HL-60 (cell line): ENCODE results near the gene GPALPP1.

Experiments used
- TF ChIP-seq, protein P1 (sequence below): IDR thresholded peaks from one replicate; pipeline ENCODE4 v1.5.1; 2011; ENCODE audit warnings: low read length, control low read depth, inconsistent platforms; ENCODE audit not compliant: insufficient read depth
- TF ChIP-seq, protein P2 (sequence below): IDR thresholded peaks from 2 replicates; pipeline ENCODE4 v1.6.1; 2012; ENCODE audit warnings: low read depth; ENCODE audit not compliant: insufficient replicate concordance

DNA sequence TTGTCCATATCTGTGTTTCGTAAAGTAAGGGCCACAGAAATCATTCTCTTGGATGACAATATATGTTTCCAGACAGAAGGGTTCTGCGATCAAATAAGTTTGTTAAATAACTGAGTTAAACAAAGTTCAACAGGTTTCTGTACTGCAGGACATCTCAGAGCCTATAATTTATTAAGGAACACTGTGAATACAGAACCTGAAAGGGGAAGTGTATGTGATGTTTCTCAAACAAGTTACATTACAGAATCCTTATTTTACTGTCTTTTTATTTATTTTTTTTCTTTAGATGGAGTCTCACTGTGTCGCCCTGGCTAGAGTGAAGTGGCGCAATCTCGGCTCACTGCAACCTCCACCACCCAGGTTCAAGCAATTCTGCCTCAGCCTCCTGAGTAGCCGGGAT lies 75.6 kb downstream of the GPALPP1 start:
- TF ChIP-seq, protein P1, sequence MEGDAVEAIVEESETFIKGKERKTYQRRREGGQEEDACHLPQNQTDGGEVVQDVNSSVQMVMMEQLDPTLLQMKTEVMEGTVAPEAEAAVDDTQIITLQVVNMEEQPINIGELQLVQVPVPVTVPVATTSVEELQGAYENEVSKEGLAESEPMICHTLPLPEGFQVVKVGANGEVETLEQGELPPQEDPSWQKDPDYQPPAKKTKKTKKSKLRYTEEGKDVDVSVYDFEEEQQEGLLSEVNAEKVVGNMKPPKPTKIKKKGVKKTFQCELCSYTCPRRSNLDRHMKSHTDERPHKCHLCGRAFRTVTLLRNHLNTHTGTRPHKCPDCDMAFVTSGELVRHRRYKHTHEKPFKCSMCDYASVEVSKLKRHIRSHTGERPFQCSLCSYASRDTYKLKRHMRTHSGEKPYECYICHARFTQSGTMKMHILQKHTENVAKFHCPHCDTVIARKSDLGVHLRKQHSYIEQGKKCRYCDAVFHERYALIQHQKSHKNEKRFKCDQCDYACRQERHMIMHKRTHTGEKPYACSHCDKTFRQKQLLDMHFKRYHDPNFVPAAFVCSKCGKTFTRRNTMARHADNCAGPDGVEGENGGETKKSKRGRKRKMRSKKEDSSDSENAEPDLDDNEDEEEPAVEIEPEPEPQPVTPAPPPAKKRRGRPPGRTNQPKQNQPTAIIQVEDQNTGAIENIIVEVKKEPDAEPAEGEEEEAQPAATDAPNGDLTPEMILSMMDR: no peak
- TF ChIP-seq, protein P2, sequence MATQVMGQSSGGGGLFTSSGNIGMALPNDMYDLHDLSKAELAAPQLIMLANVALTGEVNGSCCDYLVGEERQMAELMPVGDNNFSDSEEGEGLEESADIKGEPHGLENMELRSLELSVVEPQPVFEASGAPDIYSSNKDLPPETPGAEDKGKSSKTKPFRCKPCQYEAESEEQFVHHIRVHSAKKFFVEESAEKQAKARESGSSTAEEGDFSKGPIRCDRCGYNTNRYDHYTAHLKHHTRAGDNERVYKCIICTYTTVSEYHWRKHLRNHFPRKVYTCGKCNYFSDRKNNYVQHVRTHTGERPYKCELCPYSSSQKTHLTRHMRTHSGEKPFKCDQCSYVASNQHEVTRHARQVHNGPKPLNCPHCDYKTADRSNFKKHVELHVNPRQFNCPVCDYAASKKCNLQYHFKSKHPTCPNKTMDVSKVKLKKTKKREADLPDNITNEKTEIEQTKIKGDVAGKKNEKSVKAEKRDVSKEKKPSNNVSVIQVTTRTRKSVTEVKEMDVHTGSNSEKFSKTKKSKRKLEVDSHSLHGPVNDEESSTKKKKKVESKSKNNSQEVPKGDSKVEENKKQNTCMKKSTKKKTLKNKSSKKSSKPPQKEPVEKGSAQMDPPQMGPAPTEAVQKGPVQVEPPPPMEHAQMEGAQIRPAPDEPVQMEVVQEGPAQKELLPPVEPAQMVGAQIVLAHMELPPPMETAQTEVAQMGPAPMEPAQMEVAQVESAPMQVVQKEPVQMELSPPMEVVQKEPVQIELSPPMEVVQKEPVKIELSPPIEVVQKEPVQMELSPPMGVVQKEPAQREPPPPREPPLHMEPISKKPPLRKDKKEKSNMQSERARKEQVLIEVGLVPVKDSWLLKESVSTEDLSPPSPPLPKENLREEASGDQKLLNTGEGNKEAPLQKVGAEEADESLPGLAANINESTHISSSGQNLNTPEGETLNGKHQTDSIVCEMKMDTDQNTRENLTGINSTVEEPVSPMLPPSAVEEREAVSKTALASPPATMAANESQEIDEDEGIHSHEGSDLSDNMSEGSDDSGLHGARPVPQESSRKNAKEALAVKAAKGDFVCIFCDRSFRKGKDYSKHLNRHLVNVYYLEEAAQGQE: no peak
